GM21786 (cell line): ENCODE results near the gene P4HA3.

Experiments
- ATAC-seq: cut with Tn5 transposase; IDR thresholded peaks from one replicate; pipeline ENCODE4 v1.9.1; 2021; ENCODE audit not compliant: unreplicated experiment

P4HA3 gene

GRCh38 chr11:74268456-74268855 is 43.0 kb downstream of the P4HA3 start:
- no peak for ATAC-seq

GRCh38 chr11:74267014-74267413 is 44.4 kb downstream of the P4HA3 start:
- no peak for ATAC-seq

GRCh38 chr11:74265256-74265655 is 46.2 kb downstream of the P4HA3 start:
- no peak for ATAC-seq

- ATAC-seq = no peak
Measured at GRCh38 chr11:74262725-74263124, 48.7 kb downstream of the P4HA3 start.

GRCh38 chr11:74257959-74258553 is 53.4 kb downstream of the P4HA3 start:
- ATAC-seq = no peak

- ATAC-seq = no peak
Measured at GRCh38 chr11:74256378-74257133, 54.9 kb downstream of the P4HA3 start.

- ATAC-seq = no peak
Measured at GRCh38 chr11:74255741-74256375, 55.6 kb downstream of the P4HA3 start.

- ATAC-seq = no peak
Measured at GRCh38 chr11:74253361-74253760, 58.1 kb downstream of the P4HA3 start.

- no peak for ATAC-seq
Measured at GRCh38 chr11:74249496-74249895, 61.9 kb downstream of the P4HA3 start.

- no peak for ATAC-seq
Measured at GRCh38 chr11:74248469-74248868, 63.0 kb downstream of the P4HA3 start.

GRCh38 chr11:74238243-74238642 is 73.2 kb downstream of the P4HA3 start:
- no peak for ATAC-seq

- no peak for ATAC-seq
Measured at GRCh38 chr11:74237541-74237940, 73.9 kb downstream of the P4HA3 start.

GRCh38 chr11:74235121-74235520 is 76.3 kb downstream of the P4HA3 start:
- ATAC-seq = no peak

- no peak for ATAC-seq
Measured at GRCh38 chr11:74233683-74234082, 77.8 kb downstream of the P4HA3 start.

GRCh38 chr11:74232311-74232950 is 79.0 kb downstream of the P4HA3 start:
- ATAC-seq = no peak

GRCh38 chr11:74226907-74227306 is 84.5 kb downstream of the P4HA3 start:
- ATAC-seq = no peak

- ATAC-seq = no peak
Measured at GRCh38 chr11:74225565-74225964, 85.9 kb downstream of the P4HA3 start.

GRCh38 chr11:74221816-74222215 is 89.6 kb downstream of the P4HA3 start:
- ATAC-seq = no peak

- ATAC-seq = no peak
Measured at GRCh38 chr11:74220376-74220775, 91.1 kb downstream of the P4HA3 start.
